ENCODE results near the gene ATP11C.

The ATP11C gene

DNA sequence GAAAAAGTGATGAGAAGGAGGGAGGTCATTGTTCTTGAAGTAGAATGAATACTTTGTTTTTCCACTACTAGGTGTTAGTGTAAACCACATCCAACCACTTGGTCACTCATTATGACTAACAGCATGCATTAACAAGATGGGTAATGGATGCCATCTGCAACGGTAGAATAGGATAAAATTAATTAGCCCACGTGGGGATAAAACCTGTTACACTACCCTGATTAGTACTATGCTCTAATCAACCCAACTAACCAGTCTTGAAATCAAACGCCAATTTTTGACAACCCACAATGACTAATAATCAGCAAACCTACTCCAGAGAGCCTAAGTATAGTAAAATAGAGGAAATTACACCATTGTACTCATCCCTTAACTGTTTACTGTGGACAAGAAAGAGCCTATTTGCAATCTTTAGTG is 131.4 kb downstream of the ATP11C start:
- DNase-seq = no peak

DNA sequence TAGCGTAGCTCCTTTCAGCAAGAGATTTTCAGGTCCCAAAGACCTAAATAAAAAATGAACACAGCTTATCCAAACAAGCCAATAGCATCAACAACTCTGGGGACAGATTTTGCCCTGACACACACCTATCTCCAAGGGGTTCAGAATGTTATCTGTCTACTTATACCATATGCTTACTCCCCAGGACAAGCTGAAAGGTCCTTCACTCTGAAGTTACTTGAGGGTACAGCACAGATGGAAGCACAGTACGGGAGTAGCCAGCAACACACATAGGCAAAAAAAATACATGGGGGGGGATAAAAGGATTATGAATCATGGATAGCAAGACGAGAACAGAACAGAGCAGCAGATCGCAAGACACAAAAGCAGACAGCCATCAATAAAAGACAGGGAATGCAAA is 134.2 kb downstream of the ATP11C start:
- DNase-seq = no peak

DNA sequence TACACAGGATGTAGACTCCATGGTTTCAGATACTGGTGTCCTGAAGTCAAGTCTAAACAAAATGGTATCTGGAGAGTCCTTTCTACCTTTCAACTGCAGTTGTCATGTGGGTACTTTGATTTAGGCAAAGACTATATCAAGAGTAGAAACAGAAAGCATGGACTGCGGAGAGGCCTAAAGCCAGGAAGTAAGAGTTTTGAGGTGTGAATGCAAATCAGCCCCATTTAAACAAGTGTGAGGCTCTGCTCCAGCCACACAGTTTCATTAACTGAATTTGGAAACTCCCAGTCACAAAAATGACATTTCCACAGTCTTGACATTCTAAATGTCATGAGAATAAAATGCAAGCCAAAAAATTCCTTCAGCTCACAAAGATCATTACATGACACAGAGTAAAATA is 137.7 kb downstream of the ATP11C start:
- no peak for DNase-seq

DNA sequence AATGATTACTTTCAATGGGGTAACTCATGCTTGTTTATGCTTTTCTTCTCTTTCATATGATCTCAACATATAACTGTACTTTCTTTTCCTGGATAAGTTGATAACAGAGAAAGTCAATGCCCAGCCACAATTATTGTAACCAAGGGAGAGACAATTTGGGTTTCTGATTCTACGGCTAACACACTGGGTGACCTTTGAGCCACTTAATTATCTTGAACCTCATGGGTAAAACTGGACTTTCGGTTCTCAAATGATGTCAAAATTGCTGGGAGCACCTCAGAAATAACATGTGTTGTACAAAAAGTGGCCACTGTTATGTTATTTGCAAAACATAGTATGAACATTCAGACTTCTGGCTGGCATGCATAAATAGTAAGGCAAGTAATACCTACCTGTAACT is 145.3 kb downstream of the ATP11C start:
- DNase-seq = no peak

DNA sequence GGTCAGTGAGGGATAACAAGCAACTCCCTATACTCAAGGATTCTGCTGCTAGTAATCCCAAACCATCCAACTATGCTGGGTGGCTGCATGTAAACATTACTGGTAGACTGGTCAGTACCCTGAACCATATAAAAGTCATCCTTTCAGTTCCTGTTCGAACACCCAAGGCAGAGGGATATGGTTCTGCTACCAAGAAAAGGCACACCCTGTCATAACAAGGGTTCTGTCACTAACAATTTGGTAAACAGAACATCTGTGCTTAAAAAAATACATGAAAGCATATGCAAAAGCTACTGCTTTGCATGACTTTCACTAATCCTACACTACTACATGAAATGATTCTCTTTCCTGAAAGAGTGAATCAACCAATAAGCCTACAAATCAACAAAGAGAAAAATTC is 148.0 kb downstream of the ATP11C start:
- DNase-seq = no peak

DNA sequence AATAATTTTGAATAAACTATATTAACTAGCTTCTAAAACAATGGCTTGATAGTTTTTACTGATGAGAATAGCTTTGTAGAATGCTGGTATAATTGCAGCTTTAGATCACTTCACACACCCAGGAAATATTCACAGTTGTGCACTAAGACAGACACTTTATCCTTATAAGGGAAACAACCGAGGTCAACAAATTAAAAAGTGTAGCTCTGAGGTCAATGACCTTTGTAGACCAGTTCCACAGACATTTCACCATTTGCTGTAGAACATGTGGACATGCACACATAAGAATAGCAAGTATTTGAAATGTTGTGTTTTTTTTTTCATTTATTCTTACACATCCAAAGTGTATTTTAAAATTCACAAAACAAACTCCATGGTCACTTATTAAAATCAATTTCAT is 148.9 kb downstream of the ATP11C start:
- DNase-seq = no peak

DNA sequence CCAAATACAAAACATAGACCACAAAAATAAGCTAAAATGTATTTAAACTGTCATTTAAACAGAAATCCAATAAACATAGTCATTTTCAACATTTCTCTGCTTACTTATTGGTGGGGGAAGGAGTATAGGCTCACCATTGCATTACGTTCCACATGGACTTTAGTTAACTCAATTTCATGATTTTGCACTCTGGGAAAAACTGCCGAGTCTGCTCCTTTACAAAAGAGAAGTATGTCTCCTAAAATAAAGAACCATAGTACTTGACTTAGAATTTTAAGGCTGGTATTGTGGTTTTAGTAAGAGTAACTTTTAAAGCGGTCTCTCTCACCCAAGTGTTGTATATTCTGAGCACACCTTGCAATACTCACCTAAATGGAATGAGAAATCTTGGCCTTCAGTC is 149.8 kb downstream of the ATP11C start:
- DNase-seq = no peak

DNA sequence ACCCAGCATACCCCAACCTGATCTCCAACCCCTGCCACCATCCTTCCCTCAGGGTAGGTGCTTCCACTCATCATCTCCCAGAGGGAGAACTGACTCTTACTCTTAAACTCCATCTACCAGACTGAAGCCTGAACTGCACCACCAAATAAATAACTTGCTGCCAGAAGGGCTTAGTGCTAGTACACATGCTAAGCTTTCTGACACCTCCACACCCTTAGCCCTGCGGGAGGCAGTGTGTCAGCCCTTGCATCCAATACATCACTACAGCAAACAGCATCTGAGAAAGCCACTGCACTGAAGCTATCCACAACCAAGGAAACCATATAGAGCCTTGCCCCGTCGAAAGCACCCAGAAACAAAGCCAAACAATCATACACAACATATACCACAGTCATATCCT is 156.3 kb downstream of the ATP11C start:
- DNase-seq = no peak

DNA sequence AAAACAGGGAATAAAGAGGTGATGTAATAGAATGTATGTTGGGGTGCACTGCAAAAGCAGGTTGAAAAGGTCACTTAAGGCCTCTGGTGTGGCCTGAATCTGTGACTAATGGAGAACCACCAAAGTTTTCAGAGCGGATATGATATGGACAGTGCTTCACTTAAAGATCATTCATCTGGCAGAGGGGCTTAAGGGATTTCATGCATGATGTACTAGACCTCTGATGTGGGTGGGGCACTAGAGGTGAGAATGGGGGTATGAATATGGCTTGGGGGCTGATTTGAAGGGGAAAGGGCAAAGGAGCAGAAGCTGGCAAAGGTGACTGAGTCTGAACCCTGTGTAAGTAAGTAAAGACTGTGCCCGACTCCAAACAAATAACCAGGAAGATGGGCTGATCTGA is 162.5 kb downstream of the ATP11C start:
- DNase-seq = no peak

DNA sequence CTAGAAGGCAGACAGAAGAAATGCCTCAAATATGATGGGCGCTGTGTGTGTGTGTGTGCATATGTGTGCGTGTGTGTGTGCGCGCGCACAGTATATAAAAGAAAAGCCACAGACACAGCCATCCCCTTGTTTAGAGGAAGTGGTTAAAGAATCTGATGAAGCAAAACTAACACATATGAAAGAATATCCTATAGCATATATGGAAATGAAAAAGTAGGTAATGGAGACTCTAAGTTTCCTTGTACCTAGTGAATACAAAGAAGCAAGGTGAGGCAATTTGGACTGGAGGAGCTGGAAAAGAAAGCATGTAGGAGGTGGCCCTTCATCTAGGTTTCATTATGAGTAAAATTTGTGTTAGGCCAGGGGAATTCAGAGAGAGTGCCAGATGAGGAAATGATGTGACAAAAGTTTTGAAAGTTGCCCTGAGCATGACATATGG is 166.3 kb downstream of the ATP11C start:
- DNase-seq = no peak

DNA sequence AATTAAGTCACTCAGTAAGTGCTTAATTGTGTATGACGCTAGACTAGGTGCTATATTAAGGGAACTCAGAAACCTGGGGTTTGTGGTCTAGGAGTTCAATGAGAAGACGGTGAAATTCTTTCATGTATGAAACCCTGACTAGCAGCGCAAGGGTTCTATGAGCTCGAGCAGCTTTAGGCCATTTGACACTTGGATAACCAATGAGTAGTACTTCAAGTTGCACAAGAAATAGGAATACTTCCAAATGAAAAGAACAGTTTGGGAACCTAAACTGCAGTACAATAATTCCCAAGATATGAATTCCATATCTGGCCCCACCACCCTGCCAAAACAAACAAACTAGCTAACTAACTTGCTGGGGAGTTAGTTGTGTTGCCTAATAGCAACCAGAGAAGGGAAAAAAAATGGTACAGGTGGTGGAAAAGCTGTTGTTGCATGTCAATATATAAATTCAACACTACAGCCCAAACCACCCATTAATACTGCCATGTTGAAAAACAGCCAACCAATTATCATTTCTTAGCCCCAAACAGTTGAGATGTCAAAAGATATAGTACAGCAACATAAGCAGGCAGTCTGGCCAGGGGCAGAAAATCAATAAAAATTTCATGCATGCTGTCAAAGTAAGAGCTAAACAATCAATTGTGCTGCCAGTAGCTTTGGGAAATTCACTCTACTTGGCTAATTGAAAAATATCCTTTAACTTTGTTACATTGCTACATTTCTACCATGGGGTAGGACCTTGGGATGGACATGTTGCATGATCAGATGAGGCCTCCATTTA is 170.3 kb downstream of the ATP11C start:
- DNase-seq = no peak

DNA sequence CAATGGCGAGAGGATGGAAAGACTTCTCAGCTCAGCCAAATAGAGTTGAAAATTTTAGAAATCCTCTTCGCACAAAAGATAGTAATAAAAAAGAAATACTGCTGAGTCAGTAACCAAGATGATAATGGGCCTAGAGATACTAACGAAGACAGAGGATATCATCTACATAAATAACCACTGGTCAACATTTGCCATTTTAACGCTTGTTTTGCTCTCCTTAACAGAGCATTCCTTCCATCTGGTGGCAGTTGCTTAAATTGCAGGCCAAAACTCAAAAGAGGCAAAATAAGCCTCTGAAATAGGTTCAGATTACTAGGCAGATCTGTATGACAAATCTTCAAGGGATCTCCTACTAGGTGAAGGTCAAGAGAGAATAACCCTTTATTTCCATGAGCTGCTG is 173.2 kb downstream of the ATP11C start:
- DNase-seq = peak; percentile 3

DNA sequence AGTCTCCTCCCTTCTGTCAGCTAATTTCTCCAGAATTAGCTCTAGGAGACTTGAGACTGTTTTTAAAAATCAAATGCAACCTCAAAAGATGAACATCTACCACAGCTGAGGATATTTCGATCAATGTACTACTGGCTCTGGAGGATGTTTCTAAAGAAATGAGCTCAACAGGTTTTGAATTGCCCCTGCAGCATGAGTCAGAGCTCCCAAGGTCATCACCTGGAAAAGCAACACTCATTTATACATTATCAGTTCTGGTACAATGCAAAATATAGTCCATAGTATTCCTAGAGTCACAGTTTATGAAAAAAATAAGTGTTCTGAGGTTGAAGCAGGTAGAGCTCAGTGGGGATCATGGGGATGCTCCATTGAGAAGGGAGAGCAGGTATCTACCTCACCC is 174.0 kb downstream of the ATP11C start:
- DNase-seq = no peak

DNA sequence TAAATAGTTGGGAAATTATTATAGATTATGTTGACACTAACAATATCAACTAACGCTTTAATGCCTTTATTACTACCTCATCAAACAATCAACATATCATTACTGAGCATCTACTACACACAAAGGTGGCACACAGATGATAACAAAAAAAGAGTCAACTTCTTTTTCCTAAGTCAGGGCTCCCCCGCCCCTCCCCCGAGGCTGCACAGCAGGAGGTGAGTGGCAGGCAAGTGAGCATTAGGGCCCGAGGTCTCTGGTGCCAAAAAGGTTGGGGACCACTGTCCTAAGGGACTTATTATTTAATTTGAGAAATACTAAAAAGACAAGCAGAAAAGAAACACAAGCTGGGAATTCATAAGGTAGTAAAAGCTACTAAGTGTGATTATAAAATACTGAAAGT is 174.6 kb downstream of the ATP11C start:
- DNase-seq = no peak

DNA sequence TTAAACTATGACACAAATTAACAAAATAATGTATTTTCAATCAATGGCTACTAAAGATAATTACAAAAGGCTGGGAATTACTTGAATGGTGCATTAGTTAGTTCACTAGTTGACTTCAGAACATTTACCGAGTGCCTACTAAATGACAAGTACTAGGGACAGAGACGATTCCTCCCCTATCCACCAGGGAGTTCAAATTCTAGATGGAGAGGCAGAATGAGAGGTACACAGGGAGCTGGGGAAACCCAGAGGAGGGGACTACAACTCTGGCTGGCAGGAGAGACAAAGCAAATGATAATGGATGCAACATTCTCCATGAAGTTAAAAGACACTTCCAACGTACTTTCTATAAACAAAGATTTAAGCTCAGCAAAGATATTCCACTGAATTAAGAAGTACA is 181.8 kb downstream of the ATP11C start:
- no peak for DNase-seq

DNA sequence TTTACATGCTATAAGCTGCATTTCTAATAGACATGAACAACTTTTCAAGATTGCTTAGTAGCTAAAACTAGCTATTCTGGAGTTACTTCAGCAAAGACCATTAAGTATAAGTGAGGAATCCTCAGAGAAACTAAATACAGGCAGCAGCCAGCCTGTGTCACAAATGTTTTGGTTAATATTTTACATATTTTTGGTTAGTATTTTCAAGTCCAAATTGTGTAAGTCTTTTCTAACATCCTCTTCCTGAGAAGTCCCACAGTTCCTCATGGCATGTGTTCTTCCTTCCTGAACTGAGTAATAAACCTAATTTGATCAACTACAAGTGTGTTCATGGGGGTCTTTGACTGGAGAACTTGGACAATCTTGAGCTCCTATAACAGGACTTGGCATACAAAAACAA is 182.5 kb downstream of the ATP11C start:
- DNase-seq = no peak

DNA sequence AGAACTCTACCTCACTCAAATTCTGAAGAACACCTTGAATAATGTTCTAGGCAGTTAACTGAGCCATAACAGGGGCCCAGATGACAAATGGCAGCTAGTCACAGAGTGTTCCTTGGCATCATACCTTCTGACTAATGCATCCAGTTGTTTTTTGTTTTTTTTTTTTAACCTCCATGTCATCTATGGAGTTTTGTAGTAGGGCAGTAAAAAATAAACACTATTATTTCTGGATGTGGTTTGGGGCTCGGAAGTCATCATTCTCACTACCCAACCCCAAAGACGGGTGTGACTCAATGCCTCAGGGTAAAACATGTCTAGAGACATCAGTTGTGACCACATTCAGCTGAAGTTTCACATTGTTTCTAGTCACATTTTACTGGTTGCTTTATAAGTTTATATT is 193.7 kb downstream of the ATP11C start:
- no peak for DNase-seq

DNA sequence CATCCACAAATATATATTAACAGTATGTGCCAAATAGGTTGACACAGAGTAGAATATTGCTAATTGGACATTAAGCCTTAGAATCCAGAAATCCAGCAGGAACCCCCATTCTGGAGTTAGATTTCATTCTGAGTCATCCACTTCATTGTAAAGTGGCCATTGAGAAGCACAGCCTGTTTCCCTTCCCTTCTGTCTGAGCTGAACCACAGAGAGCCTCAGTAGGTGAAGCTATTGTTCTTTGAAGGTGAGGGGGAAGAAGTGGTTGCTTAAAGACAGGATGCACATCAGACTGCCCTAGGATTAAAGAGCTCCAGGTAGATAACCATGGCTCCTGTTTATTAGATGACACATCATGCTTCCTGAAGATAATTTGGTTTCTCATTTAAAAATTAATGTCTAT is 194.3 kb downstream of the ATP11C start:
- peak; percentile 0 for DNase-seq

DNA sequence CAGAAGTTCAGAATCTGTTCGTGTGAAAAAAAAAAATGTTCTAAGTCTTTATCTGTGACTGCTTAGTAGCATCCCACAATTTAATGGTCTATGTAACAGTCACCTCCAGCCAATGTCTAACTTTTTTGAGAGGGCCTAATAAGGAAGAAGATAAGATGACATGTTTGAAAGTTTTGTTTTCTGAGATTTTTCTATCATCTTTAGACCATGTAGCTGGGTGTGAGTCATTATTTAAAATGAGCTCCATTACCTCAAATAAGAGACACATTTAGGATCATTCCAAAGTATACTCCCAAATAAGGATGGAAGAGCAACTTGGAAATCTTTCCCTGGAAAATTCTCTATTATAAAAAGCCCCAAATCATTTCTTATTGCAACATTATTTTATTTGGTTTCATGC is 196.7 kb downstream of the ATP11C start:
- DNase-seq = no peak

DNA sequence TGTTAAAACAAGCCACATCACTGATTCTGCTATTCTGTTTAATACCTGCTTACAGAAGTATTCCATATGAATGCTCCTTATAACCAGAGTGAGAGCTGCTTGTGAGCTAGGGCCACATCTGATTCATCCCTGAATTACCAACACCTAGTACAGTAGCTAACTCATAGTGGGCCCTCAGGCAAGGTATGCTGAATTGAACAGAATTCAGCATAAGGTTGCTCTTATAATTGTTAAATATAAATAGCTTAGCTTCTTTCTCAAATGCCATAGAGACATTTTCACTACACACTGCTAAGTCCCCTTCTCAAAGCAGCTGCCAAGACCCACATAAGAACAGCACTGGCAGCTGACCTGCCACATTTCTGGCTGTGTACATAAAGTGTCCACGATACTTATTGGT is 197.9 kb downstream of the ATP11C start:
- no peak for DNase-seq

DNA sequence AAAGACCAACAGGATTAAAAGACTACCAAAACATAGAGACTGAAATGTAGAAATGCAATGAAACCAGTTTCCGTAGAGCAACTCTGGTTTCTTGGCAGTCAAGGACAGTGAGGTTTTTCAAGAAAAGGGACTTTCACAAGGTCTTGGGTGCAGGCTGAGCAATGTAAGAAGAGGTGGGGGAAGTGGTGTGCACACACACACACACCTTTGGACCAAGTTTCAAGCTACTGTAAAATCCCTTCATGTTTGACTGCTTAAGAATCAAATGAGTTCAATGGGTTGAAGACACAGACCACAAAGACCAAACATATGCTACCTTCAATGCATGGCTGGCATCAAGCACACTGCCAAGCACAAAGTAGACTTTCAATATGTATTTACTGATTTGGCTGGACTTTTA is 207.1 kb downstream of the ATP11C start:
- DNase-seq = no peak

DNA sequence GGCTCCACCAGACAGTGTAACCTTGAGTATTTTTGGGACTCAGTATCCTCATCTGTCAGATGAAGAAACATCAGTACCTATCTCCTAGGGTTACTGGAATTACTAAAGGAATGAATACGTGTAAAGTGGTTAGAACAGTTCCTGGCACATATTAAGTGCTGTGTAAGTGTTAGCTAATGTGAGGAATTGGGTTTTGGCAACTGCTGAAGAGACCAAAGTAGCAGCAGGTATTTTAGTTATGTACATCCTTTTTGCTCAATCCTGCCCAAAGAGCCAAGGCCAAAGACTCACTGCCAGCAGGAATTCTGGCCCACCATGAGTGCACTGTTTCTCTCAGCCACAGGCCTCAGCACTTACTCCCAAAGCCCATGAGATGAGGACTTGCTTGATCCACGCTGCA is 208.2 kb downstream of the ATP11C start:
- no peak for DNase-seq

DNA sequence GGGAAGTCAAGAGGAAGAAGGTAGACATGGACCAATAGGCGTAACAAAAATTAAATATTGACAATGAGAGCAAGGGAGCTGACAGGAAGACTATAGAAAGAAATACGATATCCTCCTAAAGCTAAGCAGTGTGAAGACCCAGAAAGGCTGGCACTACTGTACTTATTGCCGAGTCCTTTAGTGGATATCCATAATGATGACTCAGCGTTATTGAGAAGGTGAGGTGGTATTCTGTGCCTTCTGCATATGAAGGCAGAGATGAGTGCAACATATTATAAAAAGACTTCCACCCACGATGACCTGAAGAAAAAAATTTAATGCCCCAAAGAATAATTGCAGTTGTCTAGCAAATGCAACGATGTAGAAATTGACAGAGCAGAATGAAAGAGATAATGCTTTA is 211.9 kb downstream of the ATP11C start:
- peak; percentile 0 for DNase-seq

DNA sequence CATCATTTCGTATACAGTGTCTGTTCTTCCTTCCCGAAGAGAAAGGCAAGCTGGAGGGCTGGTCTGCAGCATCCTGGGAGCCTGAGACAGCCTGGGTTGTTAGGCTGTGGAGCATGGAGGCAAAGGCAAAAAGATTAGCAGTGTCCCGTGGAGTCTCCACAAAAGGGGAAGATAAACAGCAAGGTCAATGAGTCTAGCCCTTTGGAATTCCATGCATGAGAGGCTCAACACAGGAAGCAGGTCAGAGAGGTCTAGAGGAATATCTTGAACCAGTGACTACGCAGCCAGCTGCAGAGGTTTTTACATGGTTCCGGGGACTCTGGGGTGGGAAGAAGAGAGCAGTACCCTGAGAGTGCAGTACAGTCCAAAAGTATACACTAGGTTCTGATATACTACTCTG is 212.7 kb downstream of the ATP11C start:
- peak; percentile 70 for DNase-seq

DNA sequence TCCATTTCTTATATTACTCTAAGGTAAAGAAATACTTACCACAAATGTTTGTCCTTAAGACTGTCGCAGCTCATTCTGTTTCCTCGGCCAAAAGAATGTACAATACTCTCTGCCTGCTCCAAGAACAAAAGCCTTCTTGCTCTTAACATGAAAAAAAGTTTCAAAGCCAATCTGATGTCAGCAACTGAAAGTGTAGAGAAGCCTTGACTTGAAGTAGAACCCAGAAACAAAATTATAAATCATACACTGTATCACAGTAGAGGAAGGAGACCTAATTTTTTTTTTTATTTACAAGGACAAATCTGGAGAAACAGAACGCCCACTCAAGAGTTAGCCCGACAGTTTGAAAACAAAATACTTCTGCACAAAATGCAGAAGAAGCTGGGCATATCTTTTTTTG is 224.8 kb downstream of the ATP11C start, which contains the start of gene MCF2:
Gene MCF2, minus strand, starts transcription at position 101 of the 400 bp plus-strand sequence. CDS start 56,423 bp downstream, outside the sequence.
- DNase-seq = no peak
